Subcutaneous adipose tissue (tissue), 4 donors: ENCODE results near the gene RNASE2. TPM values are rescaled to one million over a fixed set of nuclear protein-coding genes. Genes with fewer than 3 reads are reported as not detected.

Experiments
- small RNA-seq: library from RNA; depleted of rRNA; stranded (forward); fragments of <200 nt; gene quantifications from one replicate; pipeline ENCODE3, GENCODE V24; 2016
- total RNA-seq, 4 donors: library from RNA; depleted of rRNA; stranded (reverse); fragments of >200 nt; gene quantifications; one replicate each; pipeline ENCODE4 v1.1.0, GENCODE V29; 2016
- TF ChIP-seq, protein P1 (sequence below): fragments of 450-650 bp; IDR thresholded peaks from one replicate; pipeline ENCODE4 v1.5.1; 2016; ENCODE audit warnings: low read depth, mild to moderate bottlenecking, control low read depth, antibody characterized with exemption, moderate library complexity

RNASE2 gene
- total RNA-seq, 4 donors from 2014 or later: 1.1 to 9.0 (median 6.2) TPM

DNA sequence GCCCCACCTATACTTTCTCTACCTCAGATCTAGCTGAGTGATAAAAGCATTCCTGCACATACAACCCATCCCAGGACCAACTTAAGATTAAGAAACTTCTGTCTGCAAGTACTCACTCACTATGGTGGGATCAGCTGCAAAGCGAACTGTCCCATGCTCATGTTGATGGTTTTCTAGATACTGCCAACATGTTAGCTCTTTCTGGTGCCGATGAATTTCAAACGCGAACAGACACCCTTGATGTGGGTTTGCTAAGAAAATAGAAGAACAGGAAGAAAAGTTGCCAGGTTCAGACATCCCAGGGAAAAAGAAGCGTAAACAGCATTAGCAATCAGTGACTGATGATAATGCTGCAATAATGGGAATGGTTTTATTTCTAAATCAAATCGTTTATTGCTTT, 42.3 kb downstream of the RNASE2 start:
- TF ChIP-seq, protein P1, sequence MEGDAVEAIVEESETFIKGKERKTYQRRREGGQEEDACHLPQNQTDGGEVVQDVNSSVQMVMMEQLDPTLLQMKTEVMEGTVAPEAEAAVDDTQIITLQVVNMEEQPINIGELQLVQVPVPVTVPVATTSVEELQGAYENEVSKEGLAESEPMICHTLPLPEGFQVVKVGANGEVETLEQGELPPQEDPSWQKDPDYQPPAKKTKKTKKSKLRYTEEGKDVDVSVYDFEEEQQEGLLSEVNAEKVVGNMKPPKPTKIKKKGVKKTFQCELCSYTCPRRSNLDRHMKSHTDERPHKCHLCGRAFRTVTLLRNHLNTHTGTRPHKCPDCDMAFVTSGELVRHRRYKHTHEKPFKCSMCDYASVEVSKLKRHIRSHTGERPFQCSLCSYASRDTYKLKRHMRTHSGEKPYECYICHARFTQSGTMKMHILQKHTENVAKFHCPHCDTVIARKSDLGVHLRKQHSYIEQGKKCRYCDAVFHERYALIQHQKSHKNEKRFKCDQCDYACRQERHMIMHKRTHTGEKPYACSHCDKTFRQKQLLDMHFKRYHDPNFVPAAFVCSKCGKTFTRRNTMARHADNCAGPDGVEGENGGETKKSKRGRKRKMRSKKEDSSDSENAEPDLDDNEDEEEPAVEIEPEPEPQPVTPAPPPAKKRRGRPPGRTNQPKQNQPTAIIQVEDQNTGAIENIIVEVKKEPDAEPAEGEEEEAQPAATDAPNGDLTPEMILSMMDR: no peak

DNA sequence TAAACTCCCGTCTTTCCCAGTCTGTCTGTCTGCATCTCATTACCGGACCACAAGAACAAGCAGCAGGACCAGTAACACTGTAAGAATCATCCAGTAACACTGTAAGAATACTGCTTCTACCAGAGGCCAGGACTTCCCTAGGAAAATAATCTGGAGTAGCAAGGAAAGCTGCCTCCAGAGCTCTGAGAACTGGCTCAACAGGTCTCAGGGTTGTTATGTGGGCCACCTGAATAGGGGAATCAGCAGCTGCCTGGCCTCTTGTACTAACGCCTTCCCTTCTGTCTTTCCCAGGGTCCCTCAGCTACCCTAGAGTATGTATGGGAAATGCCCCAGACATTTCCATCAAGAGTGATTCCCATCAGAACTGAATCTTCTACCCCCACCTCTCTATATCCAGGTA, 42.9 kb downstream of the RNASE2 start:
- TF ChIP-seq, protein P1: no peak

DNA sequence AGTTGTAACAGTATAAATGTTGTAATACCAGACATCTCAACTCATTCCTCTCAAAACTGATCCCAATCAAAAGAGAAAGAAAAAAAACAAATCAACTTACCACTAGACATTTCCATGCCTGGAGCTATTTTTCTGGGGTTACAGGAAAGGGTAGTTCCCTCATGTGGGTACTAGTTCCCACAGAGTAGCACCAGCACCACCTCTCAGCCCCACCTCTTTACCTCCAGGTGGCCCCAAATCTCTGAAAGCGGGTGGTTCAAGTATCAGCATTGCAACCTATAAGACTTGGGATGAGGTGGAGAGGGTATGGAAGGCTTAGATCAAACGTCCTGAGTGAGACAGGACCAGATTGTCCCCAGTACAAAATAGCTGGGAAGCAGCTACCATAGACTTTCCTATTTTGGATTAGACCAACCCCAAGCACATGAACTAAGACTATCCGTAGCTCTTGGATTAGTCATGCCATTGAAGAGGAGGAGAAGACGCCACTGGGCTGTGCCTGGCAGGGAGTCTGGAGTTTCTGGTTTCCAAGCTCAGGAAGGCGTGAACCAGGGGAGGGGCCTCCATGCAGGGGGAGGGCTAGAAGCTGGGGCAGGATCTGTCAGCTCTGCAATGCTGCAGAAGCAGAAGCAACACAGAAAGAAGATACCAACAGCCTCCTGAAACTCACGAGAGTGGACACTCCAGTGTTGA, 43.5 kb downstream of the RNASE2 start, which contains the start of gene SLC39A2:
SLC39A2 (plus strand) TSS at position 620 of the 693 bp plus-strand sequence. CDS start 154 bp downstream, outside the sequence.
- TF ChIP-seq, protein P1: no peak

DNA sequence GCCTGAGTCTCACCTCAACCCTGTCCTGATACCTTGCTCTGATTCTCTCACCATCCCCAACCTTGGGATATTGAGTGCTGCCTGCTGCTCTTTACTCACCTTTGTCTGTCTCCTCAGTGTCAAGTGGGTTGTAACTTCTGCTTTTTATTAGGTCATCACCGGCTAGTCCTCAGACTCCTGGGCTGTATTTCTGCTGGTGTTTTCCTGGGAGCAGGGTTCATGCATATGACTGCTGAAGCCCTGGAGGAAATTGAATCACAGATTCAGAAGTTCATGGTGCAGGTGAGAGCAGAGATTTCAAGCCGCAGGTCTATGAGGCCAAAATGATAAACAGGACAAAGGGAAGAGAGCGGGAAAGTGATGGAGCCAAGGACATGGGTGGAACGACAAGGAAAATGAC, 44.3 kb downstream of the RNASE2 start:
- TF ChIP-seq, protein P1: no peak

DNA sequence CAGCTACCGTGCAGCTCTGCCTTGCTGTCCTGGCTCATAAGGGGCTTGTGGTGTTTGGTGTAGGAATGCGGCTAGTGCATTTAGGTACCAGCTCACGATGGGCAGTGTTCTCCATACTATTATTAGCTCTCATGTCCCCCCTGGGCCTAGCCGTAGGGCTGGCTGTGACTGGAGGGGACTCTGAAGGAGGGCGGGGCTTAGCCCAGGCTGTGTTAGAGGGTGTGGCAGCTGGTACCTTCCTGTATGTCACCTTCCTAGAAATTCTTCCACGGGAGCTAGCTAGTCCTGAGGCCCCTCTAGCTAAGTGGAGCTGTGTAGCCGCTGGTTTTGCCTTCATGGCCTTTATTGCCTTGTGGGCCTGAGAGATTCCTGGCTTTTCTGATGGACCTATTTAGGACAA, 45.9 kb downstream of the RNASE2 start:
- TF ChIP-seq, protein P1: no peak

DNA sequence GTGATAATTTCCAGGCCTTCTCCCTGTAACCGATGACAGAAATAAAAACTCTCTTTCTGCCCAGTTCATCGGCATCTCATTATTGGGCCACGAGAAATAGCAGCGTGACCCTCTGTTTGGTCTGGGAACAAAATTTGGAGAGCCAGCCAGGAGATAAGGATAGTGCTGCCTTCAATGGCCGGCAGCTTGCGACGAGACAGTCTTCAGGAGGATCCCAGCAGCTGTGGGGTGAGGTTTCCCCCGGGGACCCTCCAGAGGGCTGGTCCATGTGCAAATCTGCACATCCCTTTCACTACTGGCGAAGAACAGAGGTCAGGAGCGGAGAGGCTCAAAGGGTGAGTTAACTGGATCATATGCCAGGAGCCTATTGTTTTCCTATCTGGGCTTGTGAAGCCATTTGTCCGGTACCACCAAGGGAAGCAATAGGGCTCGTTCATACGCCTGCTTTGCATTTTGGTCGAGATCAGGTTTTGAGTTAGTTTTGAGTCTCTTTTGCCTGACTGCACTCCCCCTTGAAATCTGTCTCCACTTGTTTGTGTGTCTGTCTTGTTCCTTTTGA, 48.6 kb downstream of the RNASE2 start:
- TF ChIP-seq, protein P1: no peak

Small RNA genes lying within 50 kb of the gene (small RNA-seq; reads per million reads assigned to genes)
- gene RN7SL189P: not detected

Other genes starting within 250 kb of the RNASE2 start
- gene EDDM3A, start 209.6 kb upstream of the RNASE2 start, total RNA-seq: not detected
- not detected for gene EDDM3B, start 187.1 kb upstream of the RNASE2 start, total RNA-seq
- 100 to 1,000 TPM in 1 of 4 donors, 10 to 100 TPM in 3; 12.2 to 120 (median 66.5) TPM for gene RNASE6, start 174.2 kb upstream of the RNASE2 start, total RNA-seq
- 1,000 to 10,000 TPM in 2 of 4 donors, 100 to 1,000 TPM in 2; 568 to 1,425 (median 983) TPM for gene RNASE1, start 152.6 kb upstream of the RNASE2 start, total RNA-seq
- not detected for gene RNASE3, start 64.1 kb upstream of the RNASE2 start, total RNA-seq
- 10 to 100 TPM; 66.9 to 85.8 (median 71.2) TPM for gene METTL17, start 34.5 kb downstream of the RNASE2 start, total RNA-seq
- gene SLC39A2, start 43.8 kb downstream of the RNASE2 start, total RNA-seq: not detected
- gene NDRG2, start 69.6 kb downstream of the RNASE2 start, total RNA-seq: 100 to 1,000 TPM; 125 to 293 (median 215) TPM
- not detected for gene TPPP2, start 74.7 kb downstream of the RNASE2 start, total RNA-seq
- not detected for gene RNASE13, start 79.3 kb downstream of the RNASE2 start, total RNA-seq
- gene RNASE7, start 86.9 kb downstream of the RNASE2 start, total RNA-seq: not detected
- gene RNASE8, start 102.3 kb downstream of the RNASE2 start, total RNA-seq: not detected
- 100 to 1,000 TPM in 1 of 4 donors, 10 to 100 TPM in 3; 32.3 to 109 (median 46.9) TPM for gene ARHGEF40, start 114.8 kb downstream of the RNASE2 start, total RNA-seq
- 10 to 100 TPM; 15.2 to 54.1 (median 38.4) TPM for gene ZNF219, start 143.2 kb downstream of the RNASE2 start, total RNA-seq
- 1 to 10 TPM in 1 of 4 donors, under 1 TPM in 1, not detected in 2; 0.44 to 1.8 TPM for gene TMEM253, start 145.6 kb downstream of the RNASE2 start, total RNA-seq
- gene OR5AU1, start 200.6 kb downstream of the RNASE2 start, total RNA-seq: not detected